Activated gamma-delta T cell (primary cell): Measurements from ENCODE around the gene FRAS1.
"Not testable (repeated sequence)": the region's sequence is repeated elsewhere in the genome, so short reads cannot be mapped to it uniquely, and the experiment has no call there.

Experiments used
- DNase-seq: peaks from one replicate; lab custom pipeline; 2025; lab: John Stamatoyannopoulos, UW
- total RNA-seq, 2 donors: gene quantifications; one replicate each; lab custom pipeline; 2026; lab: John Stamatoyannopoulos, UW

FRAS1 gene
- 0.17 to 0.20 reads per million in 2 donors for total RNA-seq

DNA sequence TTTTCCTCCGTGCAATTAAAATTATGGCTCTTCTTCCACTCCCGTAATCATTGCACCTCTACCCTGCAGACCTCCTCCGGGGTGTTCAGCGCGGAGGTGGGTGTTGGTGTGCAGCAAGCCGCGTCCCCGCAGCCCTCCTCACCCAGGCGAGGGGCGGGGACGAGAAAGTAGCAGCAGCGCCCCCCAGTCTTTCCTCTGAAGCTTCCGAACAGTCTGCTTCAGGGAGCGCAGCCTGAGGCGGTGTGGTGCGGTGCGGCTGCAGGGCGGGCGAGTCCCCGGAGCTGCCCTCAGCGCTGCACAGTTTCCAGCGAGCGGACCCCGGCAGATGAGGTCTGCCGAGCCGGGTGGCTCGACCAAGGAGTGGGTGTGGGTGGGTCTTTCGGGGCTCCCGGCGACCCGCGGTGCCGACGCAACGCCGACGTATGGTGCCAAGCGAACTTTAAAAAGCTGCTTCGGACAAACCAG is at the start of gene FRAS1:
TSS of gene FRAS1 (plus strand) at position 189 of the 465 bp plus-strand sequence. CDS start 687 bp downstream, outside the sequence.
- no peak for DNase-seq

- not testable (repeated sequence) for DNase-seq
These were observed 46.1 kb upstream of the FRAS1 start for GRCh38 chr4:78011003-78011402.

DNA sequence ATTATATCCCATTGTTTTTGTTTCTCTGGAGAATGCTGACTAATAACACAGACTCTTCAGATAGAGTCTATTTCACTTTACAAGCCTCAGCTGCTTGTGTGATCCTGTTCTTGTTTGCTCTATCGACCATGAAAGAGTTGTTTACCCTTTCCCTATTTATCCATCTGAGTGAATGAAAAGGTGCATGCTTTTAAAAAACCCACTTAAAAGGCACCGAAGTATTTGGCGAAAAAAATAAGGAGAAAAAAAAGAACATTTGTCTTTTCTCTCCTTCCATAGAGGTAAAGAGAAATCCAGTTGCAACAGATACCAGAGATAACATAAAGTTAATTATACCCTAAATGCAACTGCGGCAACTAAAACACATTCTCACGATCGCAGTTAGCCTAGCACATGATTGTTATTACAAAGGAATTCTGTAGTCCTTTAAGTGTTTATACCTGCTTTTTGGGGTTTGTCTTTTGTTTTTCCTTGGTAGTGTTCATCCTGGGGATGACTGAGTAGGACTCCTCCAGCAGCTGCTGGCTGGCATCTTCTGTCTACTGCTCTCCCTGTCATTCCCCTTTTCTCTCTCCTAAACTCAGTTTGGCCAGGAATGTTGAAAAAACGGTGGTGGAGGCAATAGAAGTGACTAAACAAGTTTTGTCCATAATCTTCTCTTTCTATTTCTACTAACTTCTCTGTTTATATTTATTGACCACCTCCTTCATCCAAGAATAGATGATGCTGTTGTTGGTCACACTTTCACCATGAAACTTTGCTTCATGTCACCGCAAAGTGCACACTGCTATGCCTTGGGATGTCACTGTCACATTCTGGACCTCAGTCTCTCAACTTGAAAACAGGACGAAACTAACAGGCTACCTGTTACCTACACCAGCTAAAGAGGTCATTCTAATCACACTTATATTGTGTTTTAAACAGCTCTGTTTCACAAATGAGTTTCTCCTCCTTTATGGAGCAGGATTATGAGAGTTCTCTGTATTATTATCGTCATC is 41.9 kb upstream of the FRAS1 start:
- no peak for DNase-seq

DNA sequence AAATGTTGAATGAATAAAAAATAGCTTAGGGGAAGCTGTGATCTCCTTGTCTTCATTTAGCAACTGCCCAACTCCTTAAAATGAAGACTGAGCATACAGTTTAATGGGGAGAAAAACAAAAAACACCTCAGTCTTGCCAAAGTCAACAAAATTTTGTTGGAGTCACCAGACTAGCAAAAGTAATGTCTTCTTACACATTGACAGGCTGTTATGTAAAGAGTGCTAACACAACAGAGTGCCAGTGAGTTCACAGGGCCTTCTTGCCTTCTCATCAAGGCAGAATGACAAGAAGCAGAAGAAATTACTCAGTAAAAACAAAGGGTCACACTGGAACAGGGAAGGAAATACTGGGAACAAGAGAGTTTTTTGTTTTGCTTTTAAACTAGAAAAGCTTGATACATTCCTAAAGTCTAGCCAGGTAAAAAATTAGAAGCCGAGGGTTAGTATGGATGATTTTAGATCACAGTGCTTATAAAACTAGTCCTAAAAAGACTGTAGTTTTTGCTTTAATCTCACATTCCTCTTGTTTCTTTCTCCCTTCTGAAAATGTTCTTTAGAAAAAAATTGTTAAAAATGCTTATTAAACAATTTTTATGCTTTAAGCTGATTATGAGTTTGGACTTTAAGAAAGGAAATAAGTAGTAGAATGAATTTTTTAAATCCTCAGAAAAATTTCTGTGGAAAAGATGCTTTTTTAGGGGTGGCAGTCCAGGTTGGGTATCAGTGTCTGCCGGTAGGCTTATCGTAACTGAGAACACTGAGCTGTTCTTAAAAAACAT is 38.7 kb upstream of the FRAS1 start:
- DNase-seq: no peak

GRCh38 chr4:78019414-78019813 is 37.7 kb upstream of the FRAS1 start:
- DNase-seq: no peak

DNA sequence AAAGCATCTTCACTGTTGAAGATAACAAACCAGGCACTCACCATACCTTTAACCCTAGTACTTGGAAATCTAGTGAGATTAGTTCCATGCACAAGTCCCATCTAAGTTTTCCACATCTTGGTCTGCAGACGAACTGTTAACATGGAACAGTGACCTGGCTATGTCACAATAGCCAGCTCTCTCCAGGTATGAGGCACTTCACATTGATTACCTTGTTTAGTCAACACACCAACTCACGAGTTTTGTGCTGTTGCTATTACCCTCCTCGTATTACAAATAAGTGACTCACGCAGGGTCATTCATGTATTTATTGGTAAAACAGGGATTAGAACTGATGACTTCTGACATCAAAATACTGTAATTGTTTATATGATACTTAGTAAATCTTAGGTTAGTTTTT is 36.4 kb upstream of the FRAS1 start:
- DNase-seq: no peak

- no peak for DNase-seq
These were observed 34.6 kb upstream of the FRAS1 start for GRCh38 chr4:78022517-78022916.

GRCh38 chr4:78024085-78024484 is 33.0 kb upstream of the FRAS1 start:
- DNase-seq: no peak

DNA sequence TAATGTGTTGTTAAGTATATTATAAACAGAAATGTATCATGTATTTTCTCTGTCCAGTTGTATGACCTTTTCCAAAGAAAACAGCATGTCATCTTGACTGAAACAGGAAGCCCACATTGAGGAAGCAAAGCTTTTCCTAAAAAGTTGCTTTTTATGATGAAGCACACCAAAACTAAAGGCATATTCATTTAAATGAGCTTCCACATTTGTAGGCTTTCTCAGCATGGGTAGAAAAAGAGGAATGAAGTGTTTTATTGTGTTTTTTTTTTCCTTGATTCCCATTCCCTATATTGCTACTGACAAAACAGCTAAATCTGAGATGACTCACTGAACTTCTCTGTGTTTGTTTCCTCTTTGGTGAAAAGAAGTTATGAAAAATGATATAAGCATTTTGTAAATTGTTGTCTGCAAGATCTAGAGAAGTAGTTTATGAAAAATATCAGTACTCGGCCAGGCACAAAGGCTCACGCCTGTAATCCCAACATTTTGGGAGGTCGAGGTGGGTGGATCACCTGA is 32.5 kb upstream of the FRAS1 start:
- no peak for DNase-seq

GRCh38 chr4:78031417-78031950 is 25.6 kb upstream of the FRAS1 start:
- DNase-seq: no peak

GRCh38 chr4:78032446-78032845 is 24.7 kb upstream of the FRAS1 start:
- no peak for DNase-seq

DNA sequence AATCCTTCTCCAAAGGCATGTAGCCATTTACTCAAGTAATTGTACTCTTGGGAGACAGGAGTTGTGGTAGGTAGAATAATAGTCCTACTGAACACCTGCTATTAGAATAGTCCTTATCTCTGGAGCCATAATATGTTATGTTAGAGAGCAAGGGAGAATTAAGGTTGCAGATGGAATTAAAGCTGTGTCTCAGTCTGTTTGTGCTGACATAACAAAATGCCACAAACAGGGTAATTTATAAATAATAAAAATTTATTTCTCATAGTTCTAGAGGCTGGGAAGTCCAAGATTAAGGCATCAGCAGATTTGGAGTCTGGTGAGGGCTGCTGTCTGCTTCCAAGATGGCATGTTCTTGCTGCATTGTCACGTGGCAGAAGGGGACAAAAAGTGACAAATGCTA is 24.2 kb upstream of the FRAS1 start:
- no peak for DNase-seq

DNA sequence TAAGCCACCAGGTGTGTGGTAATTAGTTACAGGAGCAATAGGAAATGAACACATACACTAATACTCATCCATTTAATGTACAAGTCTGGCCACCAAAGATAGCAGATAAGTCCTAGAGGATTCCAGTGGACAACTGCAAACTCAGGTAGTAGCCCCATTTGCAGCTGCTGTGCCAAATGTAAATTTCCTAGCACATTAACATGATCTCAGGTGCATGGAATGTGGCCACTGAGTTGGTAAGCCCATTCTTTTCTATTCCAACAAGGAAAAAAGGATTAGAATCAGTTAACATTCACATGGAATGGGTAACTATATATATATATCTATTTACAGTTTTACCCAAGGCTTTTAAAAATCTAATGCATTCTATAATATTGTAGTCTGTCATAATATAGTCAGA is 23.3 kb upstream of the FRAS1 start:
- no peak for DNase-seq

DNA sequence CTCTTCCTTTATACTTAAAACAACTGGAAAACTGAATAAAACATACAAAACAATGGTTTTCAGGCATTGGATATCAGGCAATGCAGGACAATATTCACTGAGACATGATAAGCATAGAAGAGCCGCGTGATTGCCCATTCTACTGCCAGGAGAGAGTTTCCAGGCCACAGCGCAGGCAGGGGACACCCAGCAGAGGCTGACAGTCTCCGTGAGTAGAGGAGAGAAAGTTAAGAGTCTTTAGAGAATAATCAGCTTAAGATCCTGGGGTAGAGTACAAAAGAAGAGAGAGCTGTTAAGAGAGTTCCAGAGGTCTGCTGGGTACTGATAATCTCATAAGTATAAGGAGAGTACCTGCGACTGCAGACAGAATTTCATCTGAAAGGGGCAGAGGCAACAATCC is 18.4 kb upstream of the FRAS1 start:
- DNase-seq: no peak

DNA sequence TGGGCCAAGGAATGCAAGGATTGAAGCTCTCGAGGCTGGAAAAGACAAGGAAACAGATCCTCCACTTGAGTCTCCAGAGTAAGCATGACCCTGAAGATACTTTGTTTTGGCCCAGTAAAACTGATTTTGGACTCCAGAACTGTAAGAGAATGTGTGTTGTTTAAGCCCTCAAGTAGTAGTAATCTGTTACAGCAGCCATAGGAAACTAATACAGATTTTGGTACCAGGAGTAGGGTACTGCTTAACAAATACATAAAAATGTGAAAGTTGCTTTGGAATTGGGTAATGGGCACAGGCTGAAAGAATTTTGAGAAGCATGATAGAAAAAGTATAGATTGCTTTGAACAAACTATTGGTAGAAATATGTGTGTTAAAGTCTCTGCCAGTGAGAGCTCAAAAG is 17.4 kb upstream of the FRAS1 start:
- no peak for DNase-seq

DNA sequence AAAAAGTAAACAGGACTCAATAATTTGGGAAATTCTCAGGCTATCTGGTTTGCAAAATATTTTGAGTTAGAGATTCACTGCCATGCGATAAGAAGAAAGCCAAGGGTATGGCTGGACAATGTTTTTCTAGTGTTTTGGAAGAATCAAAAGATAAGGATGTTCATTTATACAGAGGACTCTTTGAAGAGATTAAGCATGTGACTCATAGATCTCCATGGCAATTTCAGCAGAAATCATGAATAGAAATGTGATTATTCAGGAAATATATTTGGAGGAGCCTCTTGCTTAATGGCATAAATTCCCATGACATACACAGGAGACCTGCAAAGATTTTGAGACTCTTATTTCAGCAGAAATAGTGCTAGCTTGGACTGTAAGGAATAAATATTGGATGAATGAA is 16.7 kb upstream of the FRAS1 start:
- no peak for DNase-seq

DNA sequence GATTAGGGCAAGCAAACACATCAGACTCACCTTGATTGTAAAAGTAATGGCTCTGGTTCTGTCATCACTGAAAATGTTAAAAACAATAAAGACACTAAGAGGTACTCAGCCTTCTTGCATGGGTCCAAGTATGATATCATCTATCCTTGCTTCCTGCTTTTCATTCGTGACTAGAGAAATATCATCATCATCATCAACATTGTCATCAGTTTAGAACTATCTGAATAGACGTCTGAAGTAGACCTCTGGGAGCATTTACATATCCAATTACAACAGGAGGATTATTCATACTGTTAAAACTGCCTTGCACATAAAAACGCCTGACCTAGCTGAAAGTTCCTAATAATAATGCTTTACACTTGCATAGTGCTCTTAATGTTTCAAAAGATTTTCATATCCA is 9.8 kb upstream of the FRAS1 start:
- no peak for DNase-seq

DNA sequence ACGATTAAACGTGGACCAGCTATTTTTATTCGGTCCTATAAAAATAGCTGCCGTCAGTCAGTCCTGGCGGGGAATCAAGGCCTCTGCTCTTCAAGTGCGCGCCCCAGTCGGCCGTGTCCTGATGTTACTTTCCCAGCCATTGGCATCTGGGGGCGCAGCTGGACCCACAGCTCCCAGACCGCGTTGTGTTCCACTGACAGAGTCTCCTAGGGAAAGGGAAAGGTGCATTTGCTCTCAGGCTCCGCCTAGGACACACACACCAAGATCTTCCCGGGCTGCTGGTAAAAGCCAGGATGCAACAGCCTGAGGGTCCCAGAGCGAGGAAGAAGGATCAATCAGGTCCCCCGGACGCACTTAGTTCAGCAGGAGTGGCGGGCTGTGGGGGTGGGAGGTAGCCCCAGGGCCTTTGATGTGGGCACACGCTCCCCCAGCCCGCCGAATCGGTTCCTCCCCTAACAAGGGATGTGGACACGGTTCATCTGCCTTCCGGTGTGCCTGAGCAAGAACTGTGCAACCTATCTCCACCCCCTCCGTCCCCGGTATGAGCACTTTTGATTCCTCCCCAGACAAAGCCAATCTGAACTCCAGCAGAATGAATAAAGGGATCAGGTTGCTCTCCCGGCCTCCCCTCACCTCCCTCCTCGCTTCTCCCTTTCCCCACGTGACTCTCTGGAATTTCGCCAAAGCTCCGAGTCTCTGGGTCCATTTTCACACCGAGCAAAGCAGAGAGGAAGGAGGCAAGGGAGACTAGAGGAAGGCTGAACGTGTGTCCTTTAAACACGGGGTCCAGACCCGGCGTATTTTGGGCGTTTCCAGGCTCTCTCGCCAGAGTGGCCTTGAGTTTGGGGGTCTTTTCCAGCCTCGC is 626 bp upstream of the FRAS1 start:
- no peak for DNase-seq

- DNase-seq: no peak
These were observed 752 bp downstream of the FRAS1 start for GRCh38 chr4:78057600-78058550.
